IMR-90 (cell line): ENCODE data around the gene PPP1R1C. TPM values are rescaled to one million over a fixed set of nuclear protein-coding genes. Genes with fewer than 3 reads are reported as not detected.

Experiments used
- ATAC-seq: fragments of 200-7000 bp; cut with Tn5 transposase; 2 replicates; pipeline ENCODE4 v1.9.1; 2020; ENCODE audit warnings: low read depth, mild to moderate bottlenecking, moderate library complexity
- BruUV-seq: library from RNA; stranded (reverse); fragments of 400-500 nt; replicated peaks from 2 replicates; lab custom pipeline; 2021; lab: Mats Ljungman, UMichigan
- CTCF ChIA-PET: fragments of 300-600 bp; formaldehyde crosslinking; extraction: SDS; loops from one replicate; lab custom pipeline; 2021; ENCODE audit warnings: antibody characterized with exemption; lab: Yijun Ruan, JAX
- POLR2A ChIA-PET: fragments of 300-600 bp; sonication (Branson Sonifier 250); formaldehyde crosslinking; loops from one replicate; lab custom pipeline; 2022; ENCODE audit warnings: antibody characterized with exemption; ENCODE audit not compliant: unreplicated experiment; lab: Charles Lee
- DNase-seq: peaks from one replicate; pipeline ENCODE4 v3.0.0; 2013
- H2AFZ ChIP-seq: replicated peaks from 2 replicates; pipeline ENCODE3; 2013; ENCODE audit warnings: low read length, mild to moderate bottlenecking; ENCODE audit not compliant: poor library complexity
- H2AK5ac ChIP-seq: 2 replicates; pipeline ENCODE4 v1.6.1; 2013; ENCODE audit warnings: low read depth, low read length, inconsistent platforms
- H2AK9ac ChIP-seq: replicated peaks from 2 replicates; pipeline ENCODE3; 2013; ENCODE audit warnings: mild to moderate bottlenecking, low read depth, low read length, moderate library complexity; ENCODE audit not compliant: poor library complexity
- H2BK120ac ChIP-seq: 2 replicates; pipeline ENCODE4 v1.6.1; 2013; ENCODE audit warnings: low read depth, low read length, inconsistent platforms
- H2BK15ac ChIP-seq: 3 replicates; pipeline ENCODE4 v1.6.1; 2013; ENCODE audit warnings: low read depth, low read length, inconsistent platforms
- H2BK20ac ChIP-seq: 2 replicates; pipeline ENCODE4 v1.6.1; 2013; ENCODE audit warnings: low read depth, mild to moderate bottlenecking, inconsistent platforms, low read length, moderate library complexity
- H2BK5ac ChIP-seq: 2 replicates; pipeline ENCODE4 v1.6.1; 2013; ENCODE audit warnings: mild to moderate bottlenecking, low read depth, low read length, inconsistent platforms; ENCODE audit not compliant: poor library complexity, severe bottlenecking
- H3K14ac ChIP-seq: replicated peaks from 2 replicates; pipeline ENCODE4 v1.6.1; 2013; ENCODE audit warnings: low read depth, low read length, inconsistent platforms
- H3K18ac ChIP-seq: 2 replicates; pipeline ENCODE4 v1.6.1; 2013; ENCODE audit warnings: low read depth, low read length, control low read depth
- H3K23ac ChIP-seq: 2 replicates; pipeline ENCODE4 v1.6.1; 2013; ENCODE audit warnings: low read depth, low read length, inconsistent platforms
- H3K27ac ChIP-seq: 2 replicates; pipeline ENCODE4 v1.5.1; 2013; ENCODE audit warnings: mild to moderate bottlenecking, control low read depth, low read length; ENCODE audit not compliant: insufficient read depth
- H3K27me3 ChIP-seq: 2 replicates; pipeline ENCODE4 v1.6.1; 2013; ENCODE audit warnings: low read length; ENCODE audit not compliant: control insufficient read depth, insufficient read depth
- H3K36me3 ChIP-seq: 2 replicates; pipeline ENCODE4 v1.6.1; 2013; ENCODE audit warnings: low read length, mixed read lengths; ENCODE audit not compliant: control insufficient read depth, insufficient read depth
- H3K4ac ChIP-seq: 2 replicates; pipeline ENCODE4 v1.6.1; 2013; ENCODE audit warnings: low read depth, low read length, inconsistent platforms
- H3K4me1 ChIP-seq: 2 replicates; pipeline ENCODE4 v1.6.1; 2013; ENCODE audit warnings: low read length, mixed read lengths; ENCODE audit not compliant: control insufficient read depth, insufficient read depth
- H3K4me2 ChIP-seq: 2 replicates; pipeline ENCODE4 v1.6.1; 2013; ENCODE audit warnings: low read depth, mild to moderate bottlenecking, control low read depth, low read length, moderate library complexity
- H3K4me3 ChIP-seq: 2 replicates; pipeline ENCODE4 v1.5.1; 2013; ENCODE audit warnings: low read depth, mild to moderate bottlenecking, control low read depth, low read length, moderate library complexity; ENCODE audit not compliant: insufficient read depth
- H3K56ac ChIP-seq: 2 replicates; pipeline ENCODE4 v1.6.1; 2013; ENCODE audit warnings: low read length, inconsistent platforms; ENCODE audit not compliant: insufficient read depth; ENCODE audit errors: extremely low read depth
- H3K79me1 ChIP-seq, 2 experiments: 2 replicates each; pipeline ENCODE4 v1.6.1; 2013; ENCODE audit warnings: low read length in 2 of 2, inconsistent platforms in 1 of 2, low read depth in 1 of 2
- H3K9ac ChIP-seq: 2 replicates; pipeline ENCODE4 v1.6.1; 2013; ENCODE audit warnings: low read depth, low read length, control low read depth
- H3K9me1 ChIP-seq: 2 replicates; pipeline ENCODE4 v1.6.1; 2013; ENCODE audit warnings: low read length, inconsistent platforms; ENCODE audit not compliant: insufficient read depth
- H3K9me3 ChIP-seq: 2 replicates; pipeline ENCODE4 v1.6.1; 2013; ENCODE audit warnings: low read length; ENCODE audit not compliant: control insufficient read depth, insufficient read depth
- H4K20me1 ChIP-seq: 2 replicates; pipeline ENCODE4 v1.6.1; 2013; ENCODE audit warnings: low read length, inconsistent platforms; ENCODE audit not compliant: insufficient read depth
- H4K5ac ChIP-seq: 2 replicates; pipeline ENCODE4 v1.6.1; 2013; ENCODE audit warnings: mild to moderate bottlenecking, low read depth, low read length, control low read depth
- H4K8ac ChIP-seq, 2 experiments: 2 replicates each; pipeline ENCODE4 v1.6.1; 2013; ENCODE audit warnings: low read depth in 2 of 2, low read length in 2 of 2, control low read depth in 1 of 2, inconsistent platforms in 1 of 2
- H4K91ac ChIP-seq: 2 replicates; pipeline ENCODE4 v1.6.1; 2013; ENCODE audit warnings: low read depth, low read length, inconsistent platforms; ENCODE audit not compliant: insufficient read depth
- CEBPB ChIP-seq: IDR thresholded peaks from 2 replicates; pipeline ENCODE4 v1.6.1; 2012; ENCODE audit warnings: low read depth, low read length, improper control_type of control experiment
- FOS ChIP-seq: fragments of 150-350 bp; IDR thresholded peaks from 2 replicates; pipeline ENCODE4 v1.6.1; 2016; ENCODE audit warnings: low read depth, low read length
- RFX5 ChIP-seq: IDR thresholded peaks from 2 replicates; pipeline ENCODE4 v1.8.0; 2012; ENCODE audit warnings: low read depth, mild to moderate bottlenecking, low read length, moderate library complexity
- WGBS, 2 experiments: methylation state at CpG; one replicate each; pipeline versions ENCODE4 v1.1.5 to v1.1.7; 2013; ENCODE audit warnings: missing lambda C conversion rate in 2 of 2; ENCODE audit not compliant: insufficient read length in 1 of 2; ENCODE audit errors: extremely low coverage in 2 of 2; 5-methylcytosine and 5-hydroxymethylcytosine counted together
- dilution Hi-C: fragments of 300-500 bp; cut with HindIII; formaldehyde crosslinking; loops from one replicate; pipeline ENCODE4 v1.14.3; 2018; ENCODE audit warnings: low sequenced_read_pairs; ENCODE audit not compliant: unreplicated experiment
- in situ Hi-C: fragments of 300-500 bp; cut with MboI; formaldehyde crosslinking; loops from 3 replicates; pipeline ENCODE4 v1.14.3; 2019; ENCODE audit warnings: low sequenced_read_pairs, inconsistent platforms, mixed read lengths
- intact Hi-C: fragments of 100-400 bp; cut with micrococcal nuclease; formaldehyde crosslinking; loops from 2 replicates; pipeline ENCODE4 v1.10.0; 2022
- polyA plus RNA-seq, 3 experiments: library from polyadenylated mRNA; depleted of rRNA; stranded (reverse); fragments of >200 nt; gene quantifications; 2 replicates each; pipeline ENCODE4 v1.2.3, GENCODE V29; 2012; ENCODE audit warnings: low replicate concordance in 1 of 3
- total RNA-seq: library from RNA; depleted of rRNA; stranded (reverse); fragments of >200 nt; gene quantifications from 2 replicates; pipeline ENCODE4 v1.2.3, GENCODE V29; 2012
- TF ChIP-seq, protein P1 (sequence below): fragments of 150-350 bp; IDR thresholded peaks from 2 replicates; pipeline ENCODE4 v1.6.1; 2016; ENCODE audit warnings: low read depth, mild to moderate bottlenecking, low read length, moderate library complexity, borderline replicate concordance

The PPP1R1C gene
- total and polyA plus RNA-seq, 2 of the 4 experiments (the other 2 are of a cell fraction): 0.10 to 0.36 TPM

DNA sequence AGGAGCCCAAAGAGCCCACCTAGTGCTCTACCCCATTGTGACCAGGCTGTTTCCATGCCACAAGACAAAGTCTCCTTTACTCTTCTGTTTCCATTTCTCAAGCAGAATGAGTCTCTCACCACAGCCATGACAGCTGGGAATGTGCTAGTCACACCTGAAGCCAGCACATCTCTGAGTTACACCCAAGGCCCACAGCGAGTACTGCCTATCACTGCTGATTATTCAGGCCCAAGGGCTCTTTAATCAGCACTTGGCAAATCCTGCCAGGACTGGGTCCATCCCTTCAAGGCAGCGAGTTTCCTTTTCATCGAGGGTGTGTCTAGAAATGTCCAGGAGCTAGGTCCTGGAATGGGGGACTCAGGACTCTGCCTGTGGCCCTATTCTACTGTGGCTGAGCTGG, 14.6 kb upstream of the PPP1R1C start:
- dilution Hi-C loops (no loop called here), intact Hi-C loops (no loop called here)

More for the DNA sequence above, 14.6 kb upstream of the PPP1R1C start:
- Histone ChIP-seq H3K23ac (no peak overlapping the region), H4K8ac (no peak overlapping the region), H3K18ac (no peak overlapping the region), H4K91ac (no peak overlapping the region), H3K4me1 (no peaks in the 10 kb centered on the region; the same call in 1 of the 2 replicates), H4K20me1 (no peaks in the 10 kb centered on the region), H3K27ac (no peak overlapping the region), H3K9ac (no peak overlapping the region), H3K56ac (no peak overlapping the region), H3K9me3 (no peaks in the 10 kb centered on the region), H2BK20ac (no peak overlapping the region), H2AK9ac (no peak overlapping the region), H3K4me2 (no peak overlapping the region), H3K14ac (no peak overlapping the region), H2BK5ac (no peak overlapping the region), H4K5ac (no peak overlapping the region), H3K4me3 (no peak overlapping the region), H3K27me3 (no peaks in the 10 kb centered on the region), H2BK15ac (no peak overlapping the region), H3K36me3 (no peaks in the 10 kb centered on the region), H2BK120ac (no peak overlapping the region), H3K4ac (no peak overlapping the region), H2AFZ (peak overlapping the region; percentile 17), H3K9me1 (no peaks in the 10 kb centered on the region), H2AK5ac (no peak overlapping the region), H3K79me1 (no peaks in the 10 kb centered on the region)
- POLR2A ChIA-PET: no interaction called here
- ATAC-seq (no peak), DNase-seq (no peak)
- WGBS, 2 experiments: no CpG with 5 or more reads among the region's 3 CpGs
- BruUV-seq: no TSS peak
- CTCF ChIA-PET: no interaction called here
- in situ Hi-C loops: no loop called here
- TF ChIP-seq CEBPB (no peak), RFX5 (no peak), FOS (no peak)
- TF ChIP-seq, protein P1, sequence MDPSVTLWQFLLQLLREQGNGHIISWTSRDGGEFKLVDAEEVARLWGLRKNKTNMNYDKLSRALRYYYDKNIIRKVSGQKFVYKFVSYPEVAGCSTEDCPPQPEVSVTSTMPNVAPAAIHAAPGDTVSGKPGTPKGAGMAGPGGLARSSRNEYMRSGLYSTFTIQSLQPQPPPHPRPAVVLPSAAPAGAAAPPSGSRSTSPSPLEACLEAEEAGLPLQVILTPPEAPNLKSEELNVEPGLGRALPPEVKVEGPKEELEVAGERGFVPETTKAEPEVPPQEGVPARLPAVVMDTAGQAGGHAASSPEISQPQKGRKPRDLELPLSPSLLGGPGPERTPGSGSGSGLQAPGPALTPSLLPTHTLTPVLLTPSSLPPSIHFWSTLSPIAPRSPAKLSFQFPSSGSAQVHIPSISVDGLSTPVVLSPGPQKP: no peak
